ENCODE measurements around the gene SYNM.
"Not testable (repeated sequence)": the region's sequence is repeated elsewhere in the genome, so short reads cannot be mapped to it uniquely, and the experiment has no call there.

The SYNM gene

DNA sequence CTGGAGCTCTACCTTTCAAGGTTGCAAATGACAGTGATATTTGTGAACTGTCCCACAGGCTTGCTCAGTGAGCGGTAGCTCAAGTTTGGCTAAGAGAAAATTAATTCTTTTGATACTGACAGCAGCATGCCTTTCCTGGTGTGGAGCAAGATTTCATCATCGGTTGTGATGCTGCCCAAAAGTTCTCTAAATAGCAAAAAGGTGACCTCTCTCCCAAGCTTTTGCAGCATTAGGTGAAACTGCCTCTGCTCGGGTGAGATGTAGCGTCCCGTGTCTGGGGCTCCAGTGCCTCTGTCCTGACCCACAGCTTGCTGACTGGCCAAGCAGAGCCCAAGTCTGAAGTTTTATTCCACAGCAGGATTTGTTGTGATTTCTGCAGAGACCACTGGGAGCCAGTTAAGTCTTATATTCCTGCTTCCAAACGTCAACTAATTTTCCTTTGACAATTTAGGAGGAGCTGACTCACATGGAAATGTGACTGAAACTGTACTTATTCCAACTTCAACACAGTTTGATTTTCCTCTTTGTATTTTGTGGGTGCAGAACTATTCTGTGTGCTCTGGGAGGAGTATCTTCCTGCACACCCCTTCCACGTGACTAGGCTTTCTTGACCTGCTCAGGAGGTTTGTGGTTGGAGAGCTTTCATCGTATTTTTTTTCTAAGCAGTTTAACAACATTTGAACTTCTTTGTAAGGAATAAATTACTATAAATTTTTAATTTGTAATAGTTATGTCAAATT is 5.9 kb downstream of the SYNM start:
- TF ChIP-seq, protein P1, sequence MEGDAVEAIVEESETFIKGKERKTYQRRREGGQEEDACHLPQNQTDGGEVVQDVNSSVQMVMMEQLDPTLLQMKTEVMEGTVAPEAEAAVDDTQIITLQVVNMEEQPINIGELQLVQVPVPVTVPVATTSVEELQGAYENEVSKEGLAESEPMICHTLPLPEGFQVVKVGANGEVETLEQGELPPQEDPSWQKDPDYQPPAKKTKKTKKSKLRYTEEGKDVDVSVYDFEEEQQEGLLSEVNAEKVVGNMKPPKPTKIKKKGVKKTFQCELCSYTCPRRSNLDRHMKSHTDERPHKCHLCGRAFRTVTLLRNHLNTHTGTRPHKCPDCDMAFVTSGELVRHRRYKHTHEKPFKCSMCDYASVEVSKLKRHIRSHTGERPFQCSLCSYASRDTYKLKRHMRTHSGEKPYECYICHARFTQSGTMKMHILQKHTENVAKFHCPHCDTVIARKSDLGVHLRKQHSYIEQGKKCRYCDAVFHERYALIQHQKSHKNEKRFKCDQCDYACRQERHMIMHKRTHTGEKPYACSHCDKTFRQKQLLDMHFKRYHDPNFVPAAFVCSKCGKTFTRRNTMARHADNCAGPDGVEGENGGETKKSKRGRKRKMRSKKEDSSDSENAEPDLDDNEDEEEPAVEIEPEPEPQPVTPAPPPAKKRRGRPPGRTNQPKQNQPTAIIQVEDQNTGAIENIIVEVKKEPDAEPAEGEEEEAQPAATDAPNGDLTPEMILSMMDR (conservative IDR thresholded peaks at IDR 0.05; ENCODE audit: low read depth) = no peak
- CTCF ChIA-PET = interaction anchor here (0.7 to 2.3 kb wide), 2 partner anchors 11 to 1078 kb away, joined by 3 to 9 read pairs; no protein-coding TSS in a partner anchor
- H3K27ac ChIP-seq = no peak overlapping the region
- no peak for DNase-seq (ENCODE audit: low spot score)
- POLR2A ChIA-PET (ENCODE audit: low non-redundant PET) = no interaction called here

DNA sequence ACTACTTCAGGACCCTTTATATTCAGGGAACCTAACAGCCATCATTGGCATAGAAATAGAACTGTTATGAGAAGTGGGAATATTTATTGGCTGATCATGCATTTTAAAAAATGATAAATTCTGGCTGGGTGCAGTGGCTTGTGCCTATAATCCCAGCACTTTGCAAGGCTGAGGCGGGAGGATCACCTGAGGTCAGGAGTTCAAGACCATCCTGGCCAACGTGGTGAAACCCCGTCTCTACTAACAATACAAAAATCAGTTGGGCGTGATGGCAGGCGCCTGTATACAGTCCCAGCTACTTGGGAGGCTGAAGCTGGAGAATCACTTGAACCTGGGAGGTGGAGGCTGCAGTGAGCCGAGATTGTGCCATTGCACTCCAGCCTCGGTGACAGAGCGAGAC is 6.8 kb downstream of the SYNM start:
- DNase-seq (ENCODE audit: low spot score); CTCF ChIA-PET; H3K27ac ChIP-seq; POLR2A ChIA-PET (ENCODE audit: low non-redundant PET): not testable (repeated sequence)

DNA sequence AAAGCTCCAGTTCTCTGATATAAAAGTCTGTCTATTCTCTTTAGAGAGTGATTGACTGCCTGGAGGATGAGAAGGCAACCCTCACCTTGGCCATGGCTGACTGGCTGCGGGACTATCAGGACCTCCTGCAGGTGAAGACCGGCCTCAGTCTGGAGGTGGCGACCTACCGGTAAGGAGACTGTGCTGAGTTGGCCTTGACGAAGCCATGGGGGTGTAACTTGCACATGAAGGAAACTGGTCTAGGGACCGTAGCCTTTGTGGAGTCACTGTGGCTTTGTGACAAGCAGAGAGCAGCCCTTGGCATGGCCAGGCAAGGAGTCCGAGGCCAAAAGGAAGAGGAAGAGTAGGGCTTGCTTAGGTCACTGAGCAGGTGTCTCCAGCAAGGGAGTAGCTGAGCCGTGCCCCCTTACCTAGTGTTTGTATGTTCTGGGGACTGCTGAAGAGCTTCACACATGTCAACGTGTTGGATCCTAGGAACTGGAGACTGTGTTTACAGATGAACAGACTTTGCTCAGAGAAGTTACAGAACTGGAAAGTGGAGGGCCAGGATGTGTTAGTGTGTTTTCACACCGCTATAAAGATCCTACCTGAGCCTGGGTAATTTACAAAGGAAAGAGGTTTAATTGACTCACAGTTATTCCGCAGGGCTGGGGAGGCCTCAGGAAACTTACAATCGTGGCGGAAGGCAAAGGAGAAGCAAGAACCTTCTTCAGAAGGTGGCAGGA is 8.8 kb downstream of the SYNM start:
- POLR2A ChIA-PET (ENCODE audit: low non-redundant PET) = no interaction called here
- CTCF ChIA-PET = interaction anchor here (0.6 kb wide), 1 partner anchor 612 kb away, joined by 4 read pairs; no protein-coding TSS in a partner anchor
- H3K27ac ChIP-seq = no peak overlapping the region
- DNase-seq (ENCODE audit: low spot score) = no peak
- TF ChIP-seq, protein P1 (conservative IDR thresholded peaks at IDR 0.05; ENCODE audit: low read depth) = no peak

DNA sequence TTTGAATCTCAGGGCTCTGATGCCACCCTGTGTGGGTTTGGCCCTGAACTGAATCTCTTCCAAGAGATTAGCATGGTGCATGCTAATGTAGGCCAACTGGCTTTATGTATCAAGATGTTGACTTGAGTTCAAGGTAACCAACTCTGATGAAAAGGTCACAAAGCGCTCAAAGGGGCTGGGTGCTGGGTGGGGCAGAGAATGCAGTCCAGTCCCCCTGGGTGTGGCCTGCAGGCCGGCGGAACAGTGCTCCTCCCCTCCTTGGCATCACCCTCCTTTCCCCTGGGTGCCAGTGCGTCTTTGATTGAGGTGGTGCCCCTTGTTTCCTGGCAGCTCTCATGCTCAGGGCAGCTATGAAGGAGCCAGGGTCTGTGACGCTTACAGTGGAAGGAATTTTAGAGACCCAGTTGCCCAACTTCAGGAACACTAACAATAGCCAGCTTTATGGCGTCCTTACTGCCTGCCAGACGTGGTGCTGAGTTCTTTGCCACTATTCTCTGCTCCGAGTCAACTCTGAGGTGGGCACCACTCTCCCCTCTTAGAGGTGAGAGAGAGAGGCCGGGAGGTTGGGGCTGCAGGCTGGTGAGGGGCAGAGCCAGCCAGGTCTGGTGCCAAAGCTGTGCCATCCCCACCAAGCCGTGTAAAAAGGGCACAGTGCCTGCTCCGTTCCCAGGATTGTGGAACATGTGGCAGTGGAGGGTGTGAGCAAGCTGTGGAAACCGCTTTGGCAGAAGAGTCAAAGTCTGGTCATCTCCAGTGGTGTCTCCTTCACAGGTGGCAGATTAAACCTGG is 9.8 kb downstream of the SYNM start:
- DNase-seq (ENCODE audit: low spot score) = no peak
- no peak overlapping the region for H3K27ac ChIP-seq
- POLR2A ChIA-PET (ENCODE audit: low non-redundant PET) = interaction anchor here (0.9 kb wide), 1 partner anchor 9 kb away, joined by 5 read pairs; the partner anchor contains the start of gene SYNM
- CTCF ChIA-PET = interaction anchor here (0.6 kb wide), 1 partner anchor 611 kb away, joined by 4 read pairs; no protein-coding TSS in a partner anchor
- TF ChIP-seq, protein P1 (conservative IDR thresholded peaks at IDR 0.05; ENCODE audit: low read depth) = no peak

DNA sequence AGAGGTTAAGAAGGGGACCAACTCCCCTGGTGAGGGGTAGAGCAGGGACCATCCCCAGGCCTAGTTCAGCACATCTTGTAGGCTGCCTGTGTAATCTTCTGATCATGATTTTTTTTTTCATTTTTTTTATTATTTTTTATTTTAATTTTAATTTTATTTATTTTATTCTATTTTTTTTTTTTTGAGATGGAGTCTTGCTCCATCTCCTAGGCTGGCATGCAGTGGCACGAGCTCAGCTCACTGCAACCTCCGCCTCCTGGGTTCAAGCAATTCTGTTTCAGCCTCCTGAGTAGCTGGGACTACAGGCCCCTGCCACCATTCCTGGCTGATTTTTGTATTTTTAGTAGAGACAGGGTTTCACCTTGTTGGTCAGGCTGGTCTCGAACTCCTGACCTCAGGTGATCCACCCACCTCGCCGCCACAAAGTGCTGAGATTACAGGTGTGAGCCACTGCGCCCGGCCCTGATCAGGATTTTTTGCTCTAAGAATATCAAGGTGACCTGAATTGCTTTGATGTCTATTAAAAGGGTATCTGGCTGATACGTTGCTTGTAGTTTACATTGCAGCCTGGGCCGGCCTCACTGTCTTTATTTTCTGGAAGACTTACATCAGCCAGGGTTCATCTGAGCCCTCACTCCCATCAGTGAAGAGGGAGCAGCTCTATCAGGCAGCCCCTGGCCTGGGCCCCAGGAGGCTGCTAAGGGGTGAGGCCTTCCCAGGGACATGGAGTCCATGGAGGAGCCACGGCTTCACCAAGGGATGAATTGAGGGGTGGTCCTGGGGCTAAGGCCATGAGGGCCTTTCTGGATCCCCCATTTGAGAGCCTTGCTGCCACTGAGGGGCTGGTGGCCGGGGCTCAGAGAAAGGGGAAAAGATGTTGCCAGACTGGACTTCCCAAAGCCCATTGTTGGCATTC is 10.7 kb downstream of the SYNM start:
- TF ChIP-seq, protein P1 (conservative IDR thresholded peaks at IDR 0.05; ENCODE audit: low read depth) = no peak
- ChIA-PET POLR2A (ENCODE audit: low non-redundant PET) (interaction anchor here (0.9 kb wide), 1 partner anchor 10 kb away, joined by 5 read pairs; the partner anchor contains the start of gene SYNM), CTCF (no interaction called here)
- H3K27ac ChIP-seq = no peak overlapping the region
- no peak for DNase-seq (ENCODE audit: low spot score)

DNA sequence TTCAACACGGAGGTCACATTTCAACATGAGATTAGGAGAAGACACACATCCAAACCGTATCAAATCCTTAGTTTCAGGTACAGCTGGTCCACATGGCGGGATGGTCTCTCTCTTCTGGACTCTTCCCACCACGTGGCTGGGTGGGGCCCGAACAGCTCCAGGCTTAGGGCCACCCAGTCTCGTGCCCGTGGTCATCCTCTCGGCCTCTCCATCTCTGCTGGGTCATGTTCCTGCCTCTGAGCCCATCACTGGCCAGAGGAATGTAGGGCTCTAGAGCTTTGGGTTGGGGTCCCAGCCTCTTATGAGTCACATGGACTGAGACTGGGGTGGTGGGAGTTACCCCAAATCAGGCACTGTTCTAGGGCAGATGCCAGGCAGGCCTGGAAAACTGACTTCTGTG is 12.2 kb downstream of the SYNM start:
- TF ChIP-seq, protein P1 (conservative IDR thresholded peaks at IDR 0.05; ENCODE audit: low read depth) = no peak
- no peak for DNase-seq (ENCODE audit: low spot score)
- POLR2A ChIA-PET (ENCODE audit: low non-redundant PET) = no interaction called here
- no peak overlapping the region for H3K27ac ChIP-seq
- CTCF ChIA-PET = interaction anchor here (1.0 kb wide), 1 partner anchor 16 kb away, joined by 4 read pairs; no protein-coding TSS in a partner anchor
